HG02759 (cell line): Measurements from ENCODE around the gene DDX27.

Source experiments
- ATAC-seq: cut with Tn5 transposase; IDR thresholded peaks from one replicate; pipeline ENCODE4 v1.9.1; 2021; ENCODE audit warnings: mild to moderate bottlenecking, moderate library complexity; ENCODE audit not compliant: unreplicated experiment

The DDX27 gene

DNA sequence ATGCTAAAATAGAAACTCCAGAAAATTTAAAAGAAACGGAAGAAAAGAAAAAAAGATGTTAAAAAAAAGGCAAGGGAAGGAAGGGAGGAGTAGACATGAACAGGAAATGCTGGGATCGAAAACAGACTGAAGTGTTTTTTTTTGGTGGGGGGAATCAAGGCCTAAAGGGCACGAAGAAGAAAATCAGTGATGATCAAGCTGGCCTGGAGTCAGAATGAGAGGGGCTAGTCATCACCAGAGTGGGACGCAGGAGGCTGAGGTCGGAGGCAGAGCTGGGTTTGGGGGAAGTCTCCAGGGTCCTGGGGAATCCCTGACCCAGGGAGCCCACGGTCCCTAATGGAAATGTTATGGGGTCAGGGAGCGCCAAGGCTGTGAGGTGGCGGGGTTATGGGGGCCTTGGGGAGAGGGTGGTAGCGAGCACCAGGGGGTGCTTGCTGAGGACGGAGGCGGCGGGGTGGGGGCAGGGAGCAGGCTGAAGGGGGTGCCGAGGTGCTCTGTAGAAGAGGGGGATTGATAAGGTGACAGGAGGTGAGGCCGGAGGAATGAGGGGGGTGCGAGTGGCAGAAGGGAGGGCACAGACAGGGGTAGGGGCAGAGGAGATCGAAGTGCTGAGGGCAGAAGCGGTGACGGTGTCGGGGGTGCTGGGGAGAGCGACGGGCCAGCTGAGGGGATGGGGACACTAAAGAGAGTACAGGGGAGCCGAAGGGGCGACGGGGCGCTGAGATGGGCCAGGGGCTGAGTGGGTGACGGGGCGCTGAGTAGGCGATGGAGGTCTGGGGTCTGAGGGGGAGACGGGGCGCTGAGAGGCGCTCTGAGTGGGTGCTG is 58.0 kb downstream of the DDX27 start:
- ATAC-seq: no peak

GRCh38 chr20:49277786-49278035 is 58.5 kb downstream of the DDX27 start:
- ATAC-seq: no peak

DNA sequence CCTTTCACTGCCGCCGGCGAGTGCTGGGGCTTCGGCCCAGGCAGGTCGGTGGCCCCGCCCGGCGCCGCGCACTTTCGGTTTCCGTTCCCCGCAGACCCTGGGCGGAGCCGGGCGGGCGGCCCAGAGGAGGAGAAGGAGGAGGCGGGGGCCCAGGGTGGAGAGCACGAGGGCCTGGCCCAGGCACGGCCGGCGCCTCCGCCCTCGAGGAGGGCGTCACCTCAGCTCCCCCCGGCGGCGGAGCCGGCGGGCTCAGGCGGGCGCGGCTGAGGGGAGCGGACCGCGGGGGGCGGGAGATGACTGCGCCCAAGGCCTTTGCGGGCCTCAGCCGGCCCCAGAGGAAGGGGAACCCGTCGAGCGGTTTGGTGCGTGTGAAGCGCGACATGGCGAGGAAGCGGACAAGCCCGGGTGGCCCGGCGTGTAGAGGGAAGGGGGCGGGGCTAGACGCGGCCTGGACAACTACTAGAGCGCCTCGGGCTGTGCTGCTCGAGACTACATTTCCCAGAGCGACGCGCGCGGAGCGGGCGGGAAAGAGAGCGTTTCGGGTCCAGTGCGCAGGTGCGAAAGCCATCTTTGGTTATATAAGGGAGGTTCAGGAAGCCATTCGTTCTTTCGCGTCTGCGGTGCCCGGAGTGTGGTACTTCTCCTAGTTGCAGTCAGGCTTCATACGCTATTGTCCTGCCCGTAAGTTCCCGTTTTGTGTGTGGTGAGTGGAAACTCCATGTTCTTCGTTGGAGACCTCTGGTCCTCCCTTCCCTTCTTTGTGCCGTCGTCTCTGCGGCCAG is 59.0 kb downstream of the DDX27 start, which contains the start of gene ZNFX1:
TSS of gene ZNFX1 (minus strand) at position 22 of the 782 bp plus-strand sequence. CDS start 2,218 bp downstream, outside the sequence.
- peak; percentile 87 for ATAC-seq

DNA sequence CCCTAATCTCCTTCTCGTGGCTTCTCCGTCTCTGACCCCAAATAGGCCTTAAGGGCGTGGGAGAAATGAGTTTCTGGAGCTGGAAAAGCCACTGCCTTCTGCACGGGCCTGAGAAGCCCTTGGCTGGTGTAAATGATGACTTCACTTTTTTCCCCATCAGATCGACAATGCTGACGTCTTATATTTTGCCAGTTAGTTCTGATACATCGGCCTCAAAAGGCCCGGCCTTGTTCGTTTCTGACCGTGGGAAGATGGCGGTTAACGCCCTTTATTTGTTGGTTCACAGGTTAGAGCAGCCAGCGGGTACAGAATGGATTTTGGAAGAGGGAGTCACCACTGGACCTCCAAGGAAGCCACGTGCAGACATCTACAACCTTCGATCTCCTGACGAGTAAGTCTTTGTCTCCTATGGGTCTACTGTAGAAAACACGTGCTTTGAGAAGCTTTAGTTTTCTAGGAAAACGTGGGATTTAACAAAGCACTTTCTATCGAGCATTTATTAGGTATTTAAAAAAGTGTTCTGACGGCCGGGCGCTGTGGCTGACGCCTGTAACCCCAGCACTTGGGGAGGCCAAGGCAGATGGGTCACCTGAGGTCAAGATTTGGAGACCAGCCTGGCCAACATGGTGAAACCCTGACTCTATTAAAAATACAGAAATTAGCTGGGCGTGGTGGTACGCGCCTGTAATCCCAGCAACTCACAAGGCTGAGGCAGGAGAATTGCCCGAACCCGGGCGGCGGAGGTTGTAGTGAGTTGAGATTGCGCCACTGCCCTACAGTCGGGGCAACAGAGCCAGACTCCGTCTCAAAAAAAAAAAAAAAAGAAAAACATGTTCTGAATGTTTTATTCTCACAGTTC is 59.8 kb downstream of the DDX27 start:
- ATAC-seq: no peak

- no peak for ATAC-seq
Observed at GRCh38 chr20:49279677-49280462, 60.7 kb downstream of the DDX27 start.

DNA sequence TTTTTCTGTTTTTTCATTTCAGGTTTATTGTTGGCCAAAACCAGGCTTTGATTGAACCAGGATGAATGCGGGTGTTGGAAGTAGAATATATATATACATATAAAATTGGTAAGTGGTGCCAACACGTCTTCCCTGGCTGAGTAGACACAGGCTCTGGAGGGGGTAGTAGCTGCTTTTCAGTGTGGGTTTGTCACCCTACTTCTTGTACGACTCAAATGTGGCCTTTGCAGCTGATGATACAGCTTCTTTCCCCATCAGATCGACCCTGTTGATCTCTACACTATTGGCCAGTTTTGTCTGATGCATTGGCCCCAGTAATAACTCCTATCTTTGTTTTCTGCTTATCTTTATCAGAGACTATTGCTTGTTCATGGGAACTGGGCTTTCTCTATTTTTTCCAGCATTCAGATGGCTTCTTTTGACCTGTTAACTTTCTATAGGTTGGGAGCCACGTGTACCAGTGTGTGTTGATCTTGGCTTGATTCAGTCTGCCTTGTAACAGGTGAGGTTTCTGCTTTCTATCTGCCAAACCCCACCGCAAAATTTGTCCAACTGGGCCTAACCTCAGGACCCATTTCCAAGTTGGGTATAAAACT is 61.3 kb downstream of the DDX27 start:
- no peak for ATAC-seq

DNA sequence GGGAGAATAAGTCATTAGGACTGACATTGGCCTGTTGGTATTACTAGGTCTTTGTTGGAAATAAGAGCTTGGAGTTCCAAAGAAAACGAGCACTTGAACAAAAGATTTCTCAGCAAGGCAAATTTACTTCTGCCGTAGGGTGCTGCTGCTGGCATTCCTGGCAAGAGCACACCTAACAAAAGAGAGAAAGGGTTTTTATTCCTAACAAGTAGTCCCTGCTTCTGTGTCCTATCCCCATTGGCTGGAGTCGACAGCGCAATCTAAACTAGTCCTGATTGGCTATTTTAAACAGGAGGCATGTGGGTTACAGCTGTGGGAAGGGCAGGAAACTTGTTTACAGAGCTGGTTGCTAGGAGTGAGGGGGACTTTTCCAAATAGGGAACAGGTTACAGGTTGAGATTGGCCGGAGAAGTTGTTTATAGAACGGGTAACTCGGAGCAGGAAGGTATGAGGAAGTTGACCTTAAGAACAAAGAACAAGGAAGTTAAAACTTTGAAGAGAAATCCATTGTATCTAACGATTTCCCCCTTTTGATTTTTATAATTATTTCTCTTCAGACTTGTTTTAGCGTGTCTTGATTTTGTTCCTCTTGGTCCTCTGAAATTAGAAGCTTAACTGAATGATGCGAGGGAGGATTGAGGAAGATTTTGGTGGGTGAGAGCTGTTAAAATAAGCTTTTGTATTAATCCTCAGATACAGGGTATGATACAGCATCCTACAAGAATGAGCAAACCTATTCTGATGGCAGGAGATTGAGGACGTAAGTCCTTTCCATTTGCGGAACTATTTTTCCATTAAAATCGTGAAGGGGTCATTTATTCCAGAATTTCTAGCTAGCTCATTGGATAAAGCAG is 62.1 kb downstream of the DDX27 start:
- ATAC-seq: no peak

GRCh38 chr20:49281913-49282467 is 62.8 kb downstream of the DDX27 start:
- no peak for ATAC-seq

DNA sequence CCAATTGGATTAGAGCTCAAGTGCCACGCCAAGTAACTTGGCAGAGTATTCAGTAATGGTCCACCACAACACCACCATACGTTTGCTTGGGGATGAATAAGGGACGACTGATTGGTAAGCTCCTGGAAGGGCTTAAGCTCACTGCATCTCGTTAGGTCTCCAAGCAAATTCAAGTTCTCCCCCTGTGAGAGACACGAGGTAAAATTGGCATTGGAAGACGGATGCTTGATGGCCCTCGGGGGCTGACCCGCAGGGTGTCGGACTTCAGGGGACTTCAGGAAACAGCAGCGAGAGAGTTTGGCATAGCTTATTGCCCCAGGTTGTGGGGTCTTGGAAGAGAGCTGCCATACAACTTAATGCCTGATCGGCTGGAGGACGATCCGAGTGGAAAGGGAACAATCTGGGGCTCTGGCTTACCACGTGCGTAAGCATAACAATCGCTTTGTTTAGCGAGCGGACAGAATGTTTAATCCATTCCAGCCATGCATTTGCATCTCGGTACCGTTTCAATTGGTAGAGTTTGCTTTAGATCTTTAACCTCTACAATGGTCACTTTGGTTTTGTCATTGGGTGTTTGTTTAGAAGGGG is 63.5 kb downstream of the DDX27 start:
- ATAC-seq: no peak

DNA sequence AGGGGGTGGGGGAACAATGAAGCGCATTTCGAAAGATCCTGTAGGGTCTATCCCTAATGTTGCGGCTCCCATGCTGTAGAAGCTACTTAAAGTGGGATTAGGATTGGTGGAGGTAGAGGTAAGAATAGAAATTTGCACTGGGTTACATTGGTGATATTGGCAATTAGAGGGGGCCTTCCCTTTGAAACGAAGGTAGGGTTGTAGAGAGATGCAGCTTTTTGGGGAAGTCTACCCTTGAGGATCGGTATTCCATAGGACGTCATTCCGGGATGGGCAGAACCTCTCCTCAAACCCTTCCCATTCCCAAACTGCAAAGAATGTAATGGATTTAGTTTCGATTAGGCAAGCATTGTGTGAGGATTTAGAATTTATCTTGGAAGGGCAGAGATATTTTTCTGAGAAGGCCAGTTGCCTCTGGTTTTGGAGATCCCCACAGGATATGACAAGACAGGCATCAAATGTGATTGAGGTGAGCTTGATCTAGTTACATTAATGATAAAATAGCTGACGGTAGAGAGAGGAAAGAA is 64.0 kb downstream of the DDX27 start:
- ATAC-seq: no peak

DNA sequence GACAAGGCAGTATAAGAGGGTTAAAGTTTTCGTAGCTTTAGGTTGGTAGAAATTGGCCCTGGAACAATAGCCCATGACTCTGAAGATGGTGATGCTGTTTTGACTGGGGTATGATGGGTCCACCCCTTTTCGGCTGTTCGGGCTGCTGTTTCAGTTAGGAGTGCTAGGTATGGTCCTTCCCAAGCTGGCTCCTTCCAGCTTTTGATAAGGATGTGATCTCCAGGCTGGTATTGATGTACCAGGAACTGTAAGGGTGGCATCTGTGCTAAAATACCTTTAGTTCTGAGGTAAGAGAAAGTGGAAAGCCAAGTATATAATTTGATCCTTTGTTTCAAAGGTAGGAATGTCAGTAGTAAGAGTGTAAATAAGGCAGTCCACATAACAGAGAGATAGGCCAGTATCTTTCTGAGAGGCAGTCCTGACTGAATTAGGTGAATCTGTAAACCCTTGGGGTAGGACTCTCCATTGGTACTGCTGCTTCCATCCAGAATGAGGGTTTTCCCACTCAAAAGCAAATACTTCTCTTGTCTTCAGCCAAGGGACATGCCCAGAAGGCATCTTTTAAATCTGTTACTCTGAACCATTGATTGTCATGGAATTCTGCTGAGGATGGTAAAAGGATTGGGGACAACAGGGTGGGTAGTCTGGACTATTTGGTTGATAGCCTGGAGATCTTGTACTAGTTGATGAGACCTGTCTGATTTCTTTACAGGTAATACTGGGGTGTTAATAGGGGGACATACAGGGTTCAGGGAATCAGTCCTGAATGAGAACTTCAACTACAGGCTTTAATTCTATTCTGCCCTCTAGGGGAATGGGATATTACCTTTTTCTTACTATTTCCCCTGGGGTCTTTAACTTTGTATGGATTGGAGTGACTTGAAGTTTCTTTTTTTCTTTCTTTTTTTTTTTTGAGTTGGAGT is 64.7 kb downstream of the DDX27 start:
- ATAC-seq: no peak

GRCh38 chr20:49284818-49285217 is 65.6 kb downstream of the DDX27 start:
- ATAC-seq: no peak

GRCh38 chr20:49285233-49285668 is 66.0 kb downstream of the DDX27 start:
- no peak for ATAC-seq

DNA sequence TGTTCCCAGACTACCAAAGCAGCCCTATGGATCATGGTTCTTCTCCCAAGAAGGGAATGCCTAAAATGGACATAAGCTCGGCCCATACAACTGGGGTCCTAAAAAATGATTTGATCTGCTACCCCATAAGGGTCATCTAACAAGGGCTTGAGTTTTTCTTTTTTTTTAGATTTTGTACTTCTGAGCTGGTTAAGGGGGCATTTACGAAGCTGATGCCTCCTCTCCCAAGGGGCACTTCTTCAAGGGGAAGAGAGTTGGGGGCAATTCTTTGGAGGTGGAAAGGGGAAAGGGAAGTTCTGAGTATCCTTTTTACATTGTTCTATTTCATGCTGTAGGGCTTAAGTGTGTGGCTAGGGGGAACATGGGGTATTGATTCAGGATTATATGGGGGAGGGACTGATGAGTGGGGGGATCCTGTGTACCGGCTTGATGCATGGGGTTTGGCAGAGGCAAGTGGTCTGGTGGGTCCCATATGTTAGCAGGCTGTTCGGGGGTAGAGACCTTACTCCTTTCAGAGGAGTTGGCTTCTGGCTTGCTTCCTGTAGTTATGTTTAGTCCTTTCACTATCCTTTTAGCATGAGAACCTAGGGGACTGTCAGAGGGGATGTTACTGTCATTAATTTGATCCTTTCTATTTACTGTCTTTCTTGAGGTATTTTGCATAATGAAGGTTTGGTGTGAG is 66.7 kb downstream of the DDX27 start:
- no peak for ATAC-seq

DNA sequence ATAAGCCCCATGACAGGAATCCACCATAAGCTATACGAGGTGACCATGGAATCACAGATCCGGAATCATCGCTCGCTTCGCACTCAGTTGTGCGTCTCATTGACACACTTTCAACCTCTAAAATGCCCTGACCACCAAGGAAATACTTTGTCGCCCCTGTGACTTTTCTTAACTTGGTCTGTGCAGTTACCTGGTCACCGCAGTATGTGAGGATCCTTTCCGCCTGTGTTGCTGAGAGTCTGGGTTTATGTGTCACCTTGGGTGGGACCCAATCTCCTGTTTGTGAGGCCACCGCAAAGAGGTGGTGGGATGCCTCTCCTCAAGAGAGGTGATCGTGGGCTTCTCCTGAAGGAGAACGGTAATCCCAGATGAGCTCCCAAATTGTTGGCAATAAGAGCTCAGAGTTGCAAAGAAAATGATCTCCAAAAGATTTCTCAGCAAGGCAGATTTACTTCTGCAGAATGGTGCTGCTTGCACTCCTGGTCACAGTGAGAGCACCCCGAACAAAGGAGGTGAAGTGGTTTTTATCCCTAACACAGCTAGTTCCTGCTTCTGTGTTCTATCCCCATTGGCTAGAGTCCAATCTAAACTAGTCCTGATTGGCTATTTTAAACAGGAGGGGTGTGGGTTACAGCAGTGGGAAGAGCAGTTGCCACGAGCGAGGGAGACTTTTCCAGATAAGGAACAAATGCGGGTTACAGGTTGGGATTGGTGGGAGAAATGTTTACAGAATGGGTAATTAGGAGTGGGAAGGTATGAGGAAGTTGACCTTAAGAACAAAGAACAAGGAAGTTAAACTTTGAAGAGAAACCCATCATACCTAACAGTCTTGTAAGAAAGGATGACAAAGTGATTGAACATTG is 67.7 kb downstream of the DDX27 start:
- ATAC-seq: no peak
